ENCODE data around the gene ETV6.
"Not testable (repeated sequence)": the region's sequence is repeated elsewhere in the genome, so short reads cannot be mapped to it uniquely, and the experiment has no call there.

The ETV6 gene

DNA sequence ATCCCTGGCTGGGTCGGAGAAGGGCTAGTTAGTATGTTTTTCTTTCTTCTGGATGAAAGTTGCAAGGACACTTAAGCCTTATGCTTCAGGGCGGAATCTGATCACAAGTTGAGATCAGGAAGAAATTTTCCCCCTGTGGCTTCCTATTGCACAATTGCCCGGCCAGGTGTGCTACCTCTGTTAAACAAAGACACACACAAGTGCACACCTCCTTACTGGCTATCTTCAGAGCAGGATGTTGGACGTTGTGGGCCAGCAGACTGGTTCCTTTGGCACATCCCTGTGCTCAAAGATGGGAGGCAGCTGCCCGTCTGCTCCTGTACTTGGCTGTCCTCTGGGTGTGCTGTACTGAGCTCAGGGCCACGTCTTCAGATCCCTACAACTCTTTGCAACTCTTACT is 19.1 kb downstream of the ETV6 start:
- DNase-seq (ENCODE audit: low read depth, low spot score) = no peak

DNA sequence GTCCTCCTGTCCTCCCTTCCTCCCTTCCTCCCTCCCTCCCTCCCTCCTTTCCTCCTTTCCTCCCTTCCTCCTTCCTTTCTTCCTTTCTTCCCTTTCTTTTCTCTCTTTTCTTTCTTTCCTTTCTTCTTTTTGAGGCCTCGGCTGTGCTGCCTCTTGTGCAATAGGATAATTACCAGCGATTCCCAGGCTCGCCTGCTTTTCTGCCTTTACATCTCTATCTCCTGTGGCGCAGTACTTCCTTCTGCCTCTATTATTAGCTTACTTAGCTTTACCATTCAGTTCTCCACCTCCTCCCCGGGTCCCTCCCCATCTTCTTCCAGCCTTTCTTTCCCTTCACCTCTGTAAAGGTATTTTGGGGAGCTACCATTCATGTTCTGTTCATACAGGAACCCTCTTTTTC is 19.9 kb downstream of the ETV6 start:
- DNase-seq (ENCODE audit: low read depth, low spot score) = no peak

DNA sequence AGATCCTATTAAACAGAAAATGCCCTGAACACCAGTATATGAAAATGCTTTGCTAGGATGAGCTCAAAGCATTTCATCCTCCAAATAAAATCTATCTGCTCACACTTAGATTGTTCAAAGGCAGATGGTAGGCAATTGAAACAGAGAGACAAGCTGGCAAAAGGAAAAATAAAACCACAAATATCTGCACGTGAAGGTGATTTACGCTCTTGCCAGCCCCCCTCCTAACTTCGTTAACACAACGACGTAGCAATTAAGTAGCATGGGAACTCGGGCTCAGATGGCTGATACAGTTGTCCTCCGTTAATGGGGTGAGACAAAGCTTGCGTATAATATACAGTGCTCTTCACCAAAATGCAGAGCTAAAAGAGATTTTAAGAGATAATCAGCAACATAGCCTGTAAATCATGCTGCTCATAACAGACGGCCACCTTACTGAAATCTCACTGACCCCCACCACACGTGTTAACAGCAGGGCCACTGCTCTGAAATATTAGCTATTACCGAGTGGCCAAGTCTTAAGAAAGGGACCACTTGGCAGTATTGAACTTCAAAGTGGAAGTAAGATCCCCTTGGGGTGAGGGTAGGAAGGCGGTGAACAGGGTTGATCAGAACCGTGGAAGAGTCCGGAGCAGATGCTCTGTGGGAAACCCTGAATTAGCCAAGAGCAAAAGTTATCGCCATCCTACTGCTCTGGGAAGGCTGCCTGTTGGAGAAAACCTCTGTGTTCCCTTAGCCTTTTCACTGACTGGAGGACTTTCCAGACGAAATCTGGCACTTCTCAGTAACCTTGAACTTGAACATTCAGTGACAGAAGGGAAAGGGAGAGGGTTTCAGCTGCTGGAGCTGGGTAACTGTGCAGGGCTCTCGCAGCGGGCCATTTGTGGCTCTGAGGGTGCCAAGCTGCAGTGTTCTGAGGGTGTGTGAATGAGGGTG is 23.1 kb downstream of the ETV6 start:
- DNase-seq (ENCODE audit: low read depth, low spot score) = no peak

DNA sequence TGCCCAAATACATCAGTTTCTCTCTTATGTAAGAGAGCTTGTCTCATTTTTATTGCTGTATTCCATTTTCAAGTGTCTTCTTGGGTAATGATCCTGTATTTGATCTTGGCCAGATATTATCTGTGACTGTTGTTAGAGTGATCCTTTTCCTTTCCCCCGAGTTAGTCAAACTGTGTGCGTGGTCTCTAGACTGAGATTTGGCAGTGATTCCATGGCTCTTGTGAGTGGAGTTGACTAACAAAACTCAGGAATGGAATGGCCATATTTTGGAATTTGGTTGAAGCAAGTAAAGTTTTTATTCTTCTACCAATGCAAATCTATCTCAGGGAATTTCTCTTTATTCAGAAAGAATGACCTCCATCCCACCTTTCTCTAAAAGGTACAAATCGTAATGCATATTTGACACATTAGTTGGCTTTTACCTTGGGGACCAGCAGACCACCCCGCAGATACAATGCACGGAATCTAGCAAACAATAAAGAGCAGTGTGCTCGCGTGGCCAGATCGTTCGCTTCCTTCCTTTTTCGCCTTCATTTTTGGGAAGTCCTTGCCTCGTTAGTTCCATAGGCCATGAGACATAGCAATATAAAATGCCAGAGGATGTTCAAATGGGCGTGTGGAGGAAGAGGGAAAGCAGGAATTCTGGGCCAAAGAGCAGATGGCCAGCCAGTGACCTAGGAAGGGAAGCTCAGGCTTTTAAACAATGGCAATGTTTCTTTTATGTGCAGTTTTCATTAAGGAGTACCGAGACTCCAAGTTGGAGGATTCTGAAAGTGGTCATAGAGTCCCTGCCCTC is 24.4 kb downstream of the ETV6 start:
- DNase-seq (ENCODE audit: low read depth, low spot score) = no peak

DNA sequence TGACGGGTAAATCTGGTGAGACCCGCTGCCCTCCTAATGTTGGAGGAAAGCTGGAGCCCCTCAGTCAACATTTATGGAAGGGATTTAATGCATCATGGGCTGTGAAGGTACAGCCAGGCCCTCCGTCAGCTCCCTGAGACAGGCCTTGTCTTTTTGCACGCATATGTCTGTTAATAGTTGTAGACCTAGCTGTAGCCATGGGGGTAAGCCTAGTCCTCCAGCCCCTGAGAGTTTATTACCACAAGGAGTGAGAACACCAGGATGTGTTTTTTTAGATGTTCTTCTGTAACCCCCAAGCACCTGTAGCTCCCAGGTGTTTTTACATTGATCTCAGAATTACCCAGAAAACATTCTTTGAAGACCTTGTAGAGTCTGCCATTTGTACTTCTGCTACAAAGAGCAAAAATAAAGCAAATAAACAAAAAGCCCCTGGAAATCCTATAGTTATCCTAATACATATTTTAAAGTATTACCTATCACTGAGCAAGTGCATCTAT is 25.5 kb downstream of the ETV6 start:
- DNase-seq (ENCODE audit: low read depth, low spot score) = no peak

DNA sequence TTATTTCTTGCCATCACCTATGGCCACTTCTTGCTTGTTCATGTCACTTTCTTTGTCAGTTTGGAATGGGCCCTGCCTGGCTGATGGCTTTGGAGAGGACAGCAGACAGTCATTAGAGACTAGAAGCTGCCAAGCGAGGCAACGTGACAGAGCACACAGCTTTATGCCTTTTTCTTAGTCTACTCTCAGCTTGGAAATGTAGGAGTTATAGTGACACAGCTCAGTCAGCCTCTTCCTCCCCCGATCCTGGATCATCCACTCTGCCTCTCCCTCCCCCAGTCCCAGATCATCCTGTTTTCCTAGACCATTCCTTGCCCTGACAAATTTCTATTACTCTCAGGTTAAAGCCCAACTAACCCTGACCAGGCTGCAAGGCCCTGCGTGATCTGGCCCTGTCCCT is 26.6 kb downstream of the ETV6 start:
- no peak for DNase-seq (ENCODE audit: low read depth, low spot score)

DNA sequence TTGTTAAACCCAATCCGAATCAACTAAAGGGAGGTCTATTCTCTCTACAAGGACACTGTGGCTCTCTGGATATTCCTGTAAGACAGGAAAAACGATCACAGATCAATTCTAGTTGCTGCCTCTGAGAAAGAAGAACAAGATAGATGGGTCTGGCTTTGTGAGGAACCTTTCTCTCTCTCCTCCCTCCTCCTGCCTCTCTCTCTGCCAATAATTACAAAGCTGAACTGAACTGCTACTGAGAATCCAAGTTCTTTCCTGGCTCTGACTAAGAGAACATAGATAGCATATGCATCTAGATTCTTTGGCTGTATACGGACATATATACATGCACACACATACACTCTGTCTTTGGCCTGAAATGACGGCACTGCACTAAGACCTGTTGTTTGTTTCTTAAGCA is 27.6 kb downstream of the ETV6 start:
- no peak for DNase-seq (ENCODE audit: low read depth, low spot score)

DNA sequence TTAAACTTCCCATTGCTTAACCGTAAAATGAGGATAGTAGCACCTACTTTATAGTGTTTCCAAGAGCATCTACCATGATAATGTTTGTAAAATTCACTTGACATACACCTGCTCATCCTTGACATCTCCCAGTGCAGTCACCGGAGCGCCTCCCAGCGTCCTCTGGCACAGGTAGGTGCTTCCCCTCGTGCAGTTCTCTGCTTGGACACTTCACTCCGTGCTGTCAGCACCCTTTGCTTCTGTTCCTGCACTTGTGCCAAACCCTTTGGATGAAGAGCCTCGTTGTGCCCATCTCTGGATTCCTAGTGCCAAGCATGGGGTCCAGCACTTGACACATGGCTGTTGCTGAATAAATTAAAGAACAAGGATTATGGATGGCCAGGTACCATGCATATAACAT is 28.3 kb downstream of the ETV6 start:
- no peak for DNase-seq (ENCODE audit: low read depth, low spot score)

DNA sequence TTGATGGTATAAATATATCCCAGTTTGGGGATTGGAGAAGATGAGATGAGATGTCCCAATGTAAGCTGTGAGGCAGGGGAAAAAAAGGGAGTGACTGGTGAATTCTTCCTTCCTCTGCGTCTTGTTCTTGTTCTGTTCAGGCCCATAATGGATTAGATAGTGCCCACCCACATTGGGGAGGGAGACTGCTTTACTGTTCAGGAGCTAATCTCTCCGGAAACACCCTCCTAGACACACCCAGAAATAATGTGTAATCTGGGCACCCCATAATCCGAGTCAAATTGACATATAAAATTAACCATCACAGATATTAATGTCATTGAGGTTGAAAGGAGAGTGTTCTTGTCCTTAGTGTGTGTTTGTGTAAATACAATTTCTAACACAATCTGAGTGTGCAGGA is 29.3 kb downstream of the ETV6 start:
- no peak for DNase-seq (ENCODE audit: low read depth, low spot score)

DNA sequence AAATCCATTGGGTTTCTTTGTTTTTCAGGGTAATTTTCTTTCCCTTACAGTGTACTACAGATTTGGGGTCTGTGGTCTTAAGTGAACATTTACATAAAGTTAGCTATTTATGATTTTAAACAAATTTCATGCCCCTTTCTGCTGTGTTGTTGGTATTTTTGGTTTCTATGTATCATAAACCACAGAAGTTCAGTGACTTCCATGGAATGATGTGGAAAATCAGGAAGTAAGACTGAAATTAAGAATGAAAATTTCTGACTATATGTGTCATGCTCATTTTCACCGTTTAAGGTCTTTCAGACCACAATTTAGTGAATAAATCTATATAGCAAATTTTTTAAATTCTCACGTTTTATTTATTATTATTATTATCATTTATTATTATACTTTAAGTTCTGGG is 31.7 kb downstream of the ETV6 start:
- no peak for DNase-seq (ENCODE audit: low read depth, low spot score)

DNA sequence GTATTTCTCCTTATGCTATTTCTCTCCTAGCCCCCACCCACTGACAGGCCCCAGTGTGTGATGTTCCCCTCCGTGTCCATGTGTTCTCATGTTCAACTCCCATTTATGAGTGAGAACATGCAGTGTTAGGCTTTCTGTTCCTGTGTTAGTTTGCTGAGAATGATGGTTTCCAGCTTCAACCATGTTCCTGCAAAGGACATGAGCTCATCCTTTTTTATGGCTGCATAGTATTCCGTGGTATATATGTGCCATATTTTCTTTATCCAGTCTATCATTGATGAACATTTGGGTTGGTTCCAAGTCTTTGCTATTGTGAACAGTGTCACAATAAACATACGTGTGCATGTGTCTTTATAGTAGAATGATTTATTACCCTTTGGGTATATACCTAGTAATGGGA is 32.2 kb downstream of the ETV6 start:
- DNase-seq (ENCODE audit: low read depth, low spot score) = not testable (repeated sequence)

DNA sequence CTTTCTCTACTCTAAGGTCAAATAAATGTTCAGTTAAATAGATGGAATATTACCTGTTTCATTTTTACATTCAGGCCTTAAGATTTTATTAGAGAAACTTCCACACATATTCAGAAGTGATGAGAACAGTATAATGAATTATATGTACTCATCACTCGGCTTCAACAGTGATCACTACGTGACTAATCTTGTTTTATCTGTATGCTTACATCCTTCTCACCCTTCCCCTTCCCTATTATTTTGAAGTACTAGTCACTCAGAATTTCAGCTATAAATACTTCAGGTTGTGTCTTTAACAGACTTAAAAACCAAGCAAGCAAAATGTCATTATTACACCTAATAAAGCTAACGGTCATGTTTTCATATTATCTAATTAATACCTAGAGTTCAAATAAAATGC is 34.9 kb downstream of the ETV6 start:
- DNase-seq (ENCODE audit: low read depth, low spot score) = no peak

DNA sequence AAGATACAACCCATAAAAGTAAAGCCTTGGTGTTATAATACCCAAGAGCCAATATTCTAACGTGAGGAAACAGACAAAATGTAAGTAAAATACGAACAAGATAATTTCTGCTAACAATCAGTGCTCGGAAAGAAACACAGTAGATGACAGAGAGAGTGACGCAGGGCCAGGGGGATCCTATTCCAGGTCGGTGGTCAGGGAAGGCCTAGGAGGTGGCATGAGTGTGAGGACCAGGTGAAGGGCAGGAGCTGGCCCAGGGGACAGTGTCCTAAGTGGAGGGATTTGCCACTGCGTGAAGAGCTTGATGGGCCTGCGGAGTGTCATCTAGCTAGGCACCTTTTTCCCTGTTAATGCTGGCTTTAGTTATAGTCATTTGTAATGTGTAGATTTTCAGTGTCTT is 35.3 kb downstream of the ETV6 start:
- no peak for DNase-seq (ENCODE audit: low read depth, low spot score)

DNA sequence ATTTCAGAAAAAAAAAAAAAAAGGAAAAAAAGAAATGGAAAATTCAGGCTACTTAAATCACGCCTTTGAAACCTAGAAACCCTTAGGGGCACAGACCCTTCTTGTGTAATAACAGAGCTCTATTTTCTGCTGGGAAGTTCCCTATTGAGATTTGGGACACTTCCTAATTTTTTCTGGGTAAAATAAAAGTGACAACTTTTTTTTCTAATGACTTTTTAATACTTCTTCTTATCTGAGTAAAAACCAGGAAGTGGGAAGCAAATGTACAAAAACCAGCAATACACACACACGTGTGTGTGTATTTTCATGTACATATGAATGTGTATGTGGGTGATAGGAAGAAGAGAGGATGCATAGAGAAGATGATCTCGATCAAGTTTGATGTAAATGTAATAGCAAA is 35.8 kb downstream of the ETV6 start:
- no peak for DNase-seq (ENCODE audit: low read depth, low spot score)

DNA sequence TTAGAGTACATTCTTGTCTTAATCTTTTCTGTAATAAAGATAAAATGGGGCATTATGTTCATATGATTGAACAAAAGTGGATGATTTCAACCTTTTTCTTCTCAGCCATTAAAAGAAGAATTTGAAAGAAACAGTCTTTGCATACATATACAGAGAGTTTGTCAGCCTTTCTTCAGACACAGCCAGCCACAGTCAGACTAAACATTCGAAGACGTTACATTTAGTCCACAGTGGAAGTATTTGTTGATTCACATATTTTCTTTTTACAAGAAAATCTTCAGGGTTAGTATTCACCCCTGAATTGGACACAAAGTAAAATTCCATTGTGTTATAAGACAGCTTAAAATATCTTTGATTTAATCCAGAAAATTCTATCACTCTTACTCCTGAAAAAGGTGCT is 36.2 kb downstream of the ETV6 start:
- DNase-seq (ENCODE audit: low read depth, low spot score) = peak; percentile 3

DNA sequence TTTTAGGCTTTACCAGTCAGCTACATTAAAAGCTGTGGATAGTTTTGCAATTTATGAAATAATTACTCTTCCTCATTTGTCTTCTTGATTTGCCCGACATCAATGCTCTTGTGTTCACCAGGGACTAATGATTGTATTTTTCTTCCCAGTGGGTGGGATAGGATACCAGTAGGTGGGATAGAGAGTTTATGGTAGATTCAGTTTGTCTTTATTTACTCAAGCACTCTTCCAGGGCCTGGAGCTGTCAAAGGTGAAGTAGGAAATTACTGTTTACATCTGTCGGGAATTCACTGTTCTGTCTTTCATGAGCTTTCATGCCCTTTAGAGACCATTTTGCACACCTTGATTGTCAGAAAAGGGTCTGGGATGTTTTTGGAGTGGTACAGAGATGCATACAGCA is 36.6 kb downstream of the ETV6 start:
- peak; percentile 39 for DNase-seq (ENCODE audit: low read depth, low spot score)

DNA sequence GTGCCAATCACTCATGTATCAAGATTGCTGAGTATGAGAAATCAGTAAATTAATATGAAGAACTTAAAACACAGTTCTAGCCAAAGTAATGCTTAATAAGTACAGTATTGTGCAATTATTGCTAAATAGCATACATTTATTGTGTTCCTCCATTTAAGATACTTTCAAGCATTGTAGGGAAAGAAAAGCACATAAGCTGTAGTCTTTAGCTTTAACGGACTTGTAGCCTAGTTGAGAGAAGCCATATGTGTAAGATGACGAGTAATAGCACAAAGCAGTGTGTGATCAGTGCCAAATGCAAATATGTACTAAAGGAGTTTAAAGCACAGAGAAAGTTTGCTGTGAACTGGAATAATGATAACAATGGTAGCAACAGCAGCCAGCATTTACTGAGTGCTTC is 38.1 kb downstream of the ETV6 start:
- no peak for DNase-seq (ENCODE audit: low read depth, low spot score)

DNA sequence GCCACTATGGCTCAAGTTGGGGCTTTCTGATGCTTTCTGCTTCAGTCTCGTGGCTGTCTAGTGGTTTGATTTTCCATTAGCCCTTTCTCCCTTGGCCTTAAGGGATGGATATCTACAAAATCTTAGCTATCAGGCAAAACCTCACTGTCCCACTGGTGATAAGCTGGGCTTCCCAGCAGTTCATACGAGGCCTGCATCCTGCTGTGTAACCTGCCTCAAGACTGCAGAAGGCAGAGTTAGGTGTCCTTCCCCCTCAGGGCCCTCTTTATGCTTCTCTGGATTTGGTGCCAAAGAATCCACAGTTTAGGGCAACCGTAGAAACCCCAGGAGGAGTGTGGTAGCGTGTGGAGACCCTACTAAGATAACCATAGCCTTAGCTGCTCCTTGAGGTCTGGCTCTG is 38.9 kb downstream of the ETV6 start:
- DNase-seq (ENCODE audit: low read depth, low spot score) = no peak

DNA sequence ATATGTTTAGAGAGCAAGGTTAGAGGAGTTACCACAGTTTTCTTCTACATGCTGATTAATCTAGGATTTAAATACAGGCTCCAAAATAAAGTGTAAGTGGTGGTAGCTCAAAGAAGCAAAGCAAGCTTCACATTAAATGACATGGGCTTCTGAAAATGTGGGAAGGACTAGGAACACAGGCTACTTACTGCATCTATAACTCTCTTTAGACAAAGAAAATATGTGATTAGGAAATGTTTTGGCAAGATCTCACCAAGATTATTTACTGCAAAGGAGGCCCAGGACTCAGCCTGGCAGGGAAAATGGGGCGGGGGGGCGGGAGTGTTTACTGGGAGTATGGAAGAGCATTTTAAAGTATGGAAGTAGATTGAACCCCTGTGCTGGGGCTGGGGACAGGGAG is 39.4 kb downstream of the ETV6 start:
- DNase-seq (ENCODE audit: low read depth, low spot score) = no peak

DNA sequence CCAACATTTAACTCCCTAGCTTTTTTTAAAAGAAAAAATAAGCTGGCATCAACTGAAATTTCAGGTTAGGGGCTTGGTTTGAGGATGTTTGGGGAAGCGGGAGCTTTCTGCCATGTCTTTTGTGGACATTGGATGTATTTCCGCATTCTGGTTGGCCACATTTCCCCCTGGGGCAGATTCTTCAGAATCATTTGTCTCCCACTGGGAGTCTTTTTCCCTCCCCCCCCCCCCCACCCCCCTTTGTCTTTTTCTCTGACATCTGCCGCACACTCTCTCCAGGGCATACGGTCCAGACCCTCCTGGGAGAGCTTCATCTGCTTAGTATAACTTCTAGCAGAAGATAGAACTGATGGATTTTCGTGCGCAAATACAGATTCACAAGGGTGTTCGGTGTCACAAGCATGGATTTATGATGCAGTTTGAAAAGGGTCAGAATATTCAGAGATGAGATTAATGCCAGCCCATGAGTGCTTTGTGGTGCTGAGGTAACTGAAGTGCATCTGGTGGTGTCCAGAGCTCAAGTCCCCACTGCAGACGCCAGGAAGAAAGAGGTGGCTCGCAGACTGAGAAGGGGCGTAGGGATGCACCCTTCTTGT is 40.2 kb downstream of the ETV6 start:
- DNase-seq (ENCODE audit: low read depth, low spot score) = no peak

DNA sequence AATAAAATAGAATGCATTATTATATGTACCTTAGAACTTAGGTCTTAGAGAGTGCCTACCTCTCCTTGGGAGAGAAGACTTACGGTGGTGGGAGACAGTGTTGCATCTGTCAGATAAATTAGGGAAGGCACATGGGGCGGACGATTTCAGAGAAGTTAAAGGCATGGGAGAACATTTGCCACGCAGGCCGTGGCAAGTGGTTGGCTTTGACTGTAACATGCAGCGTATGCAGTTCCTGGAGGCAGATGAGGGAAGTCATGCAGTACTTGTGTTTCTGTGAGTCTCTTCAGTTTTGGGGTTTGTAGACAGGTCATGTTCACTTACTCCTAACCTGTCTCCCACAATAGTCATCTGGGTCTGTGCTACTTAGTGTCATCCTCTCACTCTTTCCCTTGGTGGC is 43.6 kb downstream of the ETV6 start:
- no peak for DNase-seq (ENCODE audit: low read depth, low spot score)

DNA sequence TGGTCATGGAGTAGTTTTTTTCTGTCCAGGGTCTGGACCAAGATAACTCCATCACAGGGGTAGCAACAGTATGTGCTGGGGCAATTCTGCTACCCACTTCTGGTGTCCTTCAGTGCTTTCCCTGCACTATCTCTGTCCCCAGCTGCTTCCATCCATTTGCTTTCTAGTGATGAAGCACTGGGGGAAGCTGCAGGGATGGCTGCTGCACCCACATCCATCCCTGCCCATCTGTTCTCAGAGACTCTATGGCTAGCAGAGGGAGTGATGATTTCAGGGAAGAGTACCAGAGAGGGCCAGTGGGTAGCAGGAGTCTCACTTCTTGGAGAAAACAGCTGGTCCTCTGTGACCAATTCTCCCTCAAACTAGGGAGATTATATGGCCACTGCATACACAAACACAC is 44.1 kb downstream of the ETV6 start:
- DNase-seq (ENCODE audit: low read depth, low spot score) = no peak
